HFFc6 (cell line): ENCODE data around the gene FBXL5. TPM values are rescaled to one million over a fixed set of nuclear protein-coding genes. Genes with fewer than 3 reads are reported as not detected.

Source experiments
- DNase-seq: peaks from one replicate; pipeline ENCODE4 v3.0.0-alpha.2; 2018
- H3K27ac Mint-ChIP-seq: 2 replicates; pipeline ENCODE4 v1.8.0; 2020; ENCODE audit warnings: mild to moderate bottlenecking, mixed read lengths
- H3K27me3 Mint-ChIP-seq: 2 replicates; pipeline ENCODE4 v1.8.0; 2021; ENCODE audit warnings: mild to moderate bottlenecking, moderate library complexity, mixed read lengths; ENCODE audit not compliant: insufficient read depth
- H3K36me3 Mint-ChIP-seq: 2 replicates; pipeline ENCODE4 v1.8.0; 2021; ENCODE audit warnings: low read depth, mixed read lengths
- H3K4me1 Mint-ChIP-seq: 2 replicates; pipeline ENCODE4 v1.8.0; 2020; ENCODE audit warnings: low read depth, mixed read lengths
- H3K4me3 Mint-ChIP-seq: 2 replicates; pipeline ENCODE4 v1.8.0; 2020; ENCODE audit warnings: mild to moderate bottlenecking, moderate library complexity, mixed read lengths
- H3K9me3 Mint-ChIP-seq: 2 replicates; pipeline ENCODE4 v1.8.0; 2020; ENCODE audit warnings: mild to moderate bottlenecking, mixed read lengths
- CTCF ChIP-seq: fragments of 200-600 bp; sonication (generic); IDR thresholded peaks from 2 replicates; pipeline ENCODE4 v1.5.0; 2021; ENCODE audit warnings: antibody characterized with exemption, mild to moderate bottlenecking
- total RNA-seq, 6 experiments: library from RNA; stranded (reverse); fragmentation: NEBNext Ultra II Directional; extraction: Animal tissue kit (Norgen Biotek cat#: 25700); gene quantifications; 2 replicates in 1 of 6; 3 replicates in 5 of 6; pipeline ENCODE4 v1.2.3, GENCODE V29; 2021

The FBXL5 gene
- total RNA-seq, 6 experiments from 2014 or later = 35.8 to 40.5 (median 37.2) TPM

GRCh38 chr4:15659768-15660570 lies 4.8 kb upstream of the FBXL5 start:
- peaks cover 6% of the 10 kb centered on the region; the same call in 1 of the 2 replicates for H3K36me3 Mint-ChIP-seq
- DNase-seq = no peak

GRCh38 chr4:15658781-15659180 lies 3.6 kb upstream of the FBXL5 start:
- H3K9me3 Mint-ChIP-seq = no peaks in the 10 kb centered on the region

More at GRCh38 chr4:15659768-15660570, 4.8 kb upstream of the FBXL5 start:
- no peak overlapping the region for H3K4me3 Mint-ChIP-seq
- H3K27ac Mint-ChIP-seq = peak overlapping the region; percentile 5; the same call in 1 of the 2 replicates
- peaks cover 28% of the 10 kb centered on the region for H3K4me1 Mint-ChIP-seq
- no peak for TF ChIP-seq CTCF
- peaks cover 2% of the 10 kb centered on the region for H3K27me3 Mint-ChIP-seq
- H3K9me3 Mint-ChIP-seq = no peaks in the 10 kb centered on the region

GRCh38 chr4:15658136-15658770 lies 3.1 kb upstream of the FBXL5 start:
- peaks cover 35% of the 10 kb centered on the region for H3K4me1 Mint-ChIP-seq
- H3K36me3 Mint-ChIP-seq = peaks cover 1% of the 10 kb centered on the region; the same call in 1 of the 2 replicates
- H3K27ac Mint-ChIP-seq = no peak overlapping the region
- H3K4me3 Mint-ChIP-seq = no peak overlapping the region
- peaks cover 2% of the 10 kb centered on the region; the same call in 1 of the 2 replicates for H3K27me3 Mint-ChIP-seq
- no peak for DNase-seq
- no peak for TF ChIP-seq CTCF
- no peaks in the 10 kb centered on the region for H3K9me3 Mint-ChIP-seq

More at GRCh38 chr4:15658781-15659180, 3.6 kb upstream of the FBXL5 start:
- no peak for DNase-seq
- no peak for TF ChIP-seq CTCF
- Mint-ChIP-seq H3K27ac (no peak overlapping the region), H3K27me3 (peaks cover 2% of the 10 kb centered on the region; the same call in 1 of the 2 replicates), H3K4me1 (peaks cover 29% of the 10 kb centered on the region), H3K4me3 (no peak overlapping the region), H3K36me3 (no peaks in the 10 kb centered on the region; the same call in 1 of the 2 replicates)

- no peak for DNase-seq
- H3K4me1 Mint-ChIP-seq = peaks cover 44% of the 10 kb centered on the region
- no peak overlapping the region for H3K4me3 Mint-ChIP-seq
- H3K9me3 Mint-ChIP-seq = no peaks in the 10 kb centered on the region
- H3K27ac Mint-ChIP-seq = peak overlapping the region; percentile 41
- TF ChIP-seq CTCF = no peak
- peaks cover 5% of the 10 kb centered on the region; the same call in 1 of the 2 replicates for H3K36me3 Mint-ChIP-seq
- peaks cover 2% of the 10 kb centered on the region; the same call in 1 of the 2 replicates for H3K27me3 Mint-ChIP-seq
These were observed 2.2 kb upstream of the FBXL5 start for GRCh38 chr4:15657366-15657765.

- H3K4me3 Mint-ChIP-seq = peak overlapping the region; percentile 89
- peaks cover 5% of the 10 kb centered on the region; the same call in 1 of the 2 replicates for H3K36me3 Mint-ChIP-seq
- peak overlapping the region; percentile 99 for H3K27ac Mint-ChIP-seq
- DNase-seq = no peak
- H3K27me3 Mint-ChIP-seq = peaks cover 2% of the 10 kb centered on the region; the same call in 1 of the 2 replicates
- H3K4me1 Mint-ChIP-seq = peaks cover 57% of the 10 kb centered on the region
- H3K9me3 Mint-ChIP-seq = no peaks in the 10 kb centered on the region
- no peak for TF ChIP-seq CTCF
These were observed 897 bp upstream of the FBXL5 start for GRCh38 chr4:15656038-15656470.
